Measurements from ENCODE around the gene MGP.

GRCh38 chr12:14900521-14901227 lies 15.0 kb upstream of the MGP start:
- TF ChIP-seq CTCF (IDR thresholded peaks at IDR 0.05; ENCODE audit: poor library complexity) (no peak), EZH2 (IDR thresholded peaks at IDR 0.05; ENCODE audit: borderline replicate concordance) (no peak), EZH2phosphoT487 (IDR thresholded peaks at IDR 0.05; ENCODE audit: low read depth, severe bottlenecking, unreplicated experiment) (no peak)

Measured in hepatocyte (in vitro differentiated cells).